ENCODE results near the gene SNRK. TPM values are rescaled to one million over a fixed set of nuclear protein-coding genes. Genes with fewer than 3 reads are reported as not detected.

The SNRK gene
- total and polyA plus RNA-seq, 9 of the 15 experiments (the other 6 are each of a cell fraction or from before 2014, with no cell fraction given) = 1.7 to 12.3 (median 7.3) TPM

- TF ChIP-seq MLLT1 (IDR thresholded peaks at IDR 0.05) = no peak
- no peak for TF ChIP-seq ZKSCAN8 (CRISPR knock-in tag; IDR thresholded peaks at IDR 0.05)
- TF ChIP-seq NFRKB (IDR thresholded peaks at IDR 0.05; ENCODE audit: low read depth) = no peak
- no peak for TF ChIP-seq GABPB1 (CRISPR knock-in tag; IDR thresholded peaks at IDR 0.05)
- no peak for TF ChIP-seq FOXJ2 (tag; IDR thresholded peaks at IDR 0.05)
- TF ChIP-seq RNF219 (CRISPR knock-in tag; IDR thresholded peaks at IDR 0.05) = no peak
- TF ChIP-seq ID3 (CRISPR knock-in tag; IDR thresholded peaks at IDR 0.05) = 0 out of 2 replicates have a peak, but pooled peaks have one; percentile 11
- no peak for TF ChIP-seq ID3 (tag; IDR thresholded peaks at IDR 0.05)
- TF ChIP-seq TCF15 (CRISPR knock-in tag; IDR thresholded peaks at IDR 0.05) = no peak
- TF ChIP-seq TCF7 (IDR thresholded peaks at IDR 0.05; ENCODE audit: borderline replicate concordance) = no peak
- no peak for TF ChIP-seq XRCC4 (IDR thresholded peaks at IDR 0.05; ENCODE audit: extremely low read depth, insufficient read depth, insufficient read length)
Observed at GRCh38 chr3:43309372-43310305, 23.3 kb downstream of the SNRK start (continued).

All from K562 (cell line).